NCI-H146 (cell line): Measurements from ENCODE around the gene SENP6.
"Not testable (repeated sequence)": the region's sequence is repeated elsewhere in the genome, so short reads cannot be mapped to it uniquely, and the experiment has no call there.

Experiments
- DNase-seq: peaks from one replicate; lab custom pipeline; 2025; lab: John Stamatoyannopoulos, UW

The SENP6 gene

GRCh38 chr6:75608304-75608703 lies 6.6 kb downstream of the SENP6 start:
- no peak for DNase-seq

GRCh38 chr6:75608956-75609533 lies 7.4 kb downstream of the SENP6 start:
- DNase-seq, result no peak

- DNase-seq, result no peak
Measured at GRCh38 chr6:75609639-75610590, 8.2 kb downstream of the SENP6 start.

- DNase-seq, result no peak
Measured at GRCh38 chr6:75611011-75611701, 9.5 kb downstream of the SENP6 start.

GRCh38 chr6:75611702-75612375 lies 10.2 kb downstream of the SENP6 start:
- DNase-seq, result no peak

- DNase-seq, result no peak
Measured at GRCh38 chr6:75612434-75612833, 10.8 kb downstream of the SENP6 start.

- DNase-seq, result no peak
Measured at GRCh38 chr6:75613056-75613501, 11.4 kb downstream of the SENP6 start.

- DNase-seq, result no peak
Measured at GRCh38 chr6:75618437-75618836, 16.8 kb downstream of the SENP6 start.

GRCh38 chr6:75619230-75619899 lies 17.7 kb downstream of the SENP6 start:
- no peak for DNase-seq

GRCh38 chr6:75620381-75621304 lies 19.0 kb downstream of the SENP6 start:
- no peak for DNase-seq

GRCh38 chr6:75621846-75622245 lies 20.2 kb downstream of the SENP6 start:
- no peak for DNase-seq

- DNase-seq, result no peak
Measured at GRCh38 chr6:75623491-75623890, 21.8 kb downstream of the SENP6 start.

GRCh38 chr6:75624335-75624734 lies 22.7 kb downstream of the SENP6 start:
- DNase-seq, result no peak

GRCh38 chr6:75624988-75625387 lies 23.3 kb downstream of the SENP6 start:
- no peak for DNase-seq

GRCh38 chr6:75626561-75626960 lies 24.9 kb downstream of the SENP6 start:
- no peak for DNase-seq

- not testable (repeated sequence) for DNase-seq
Measured at GRCh38 chr6:75627708-75628107, 26.0 kb downstream of the SENP6 start.

- no peak for DNase-seq
Measured at GRCh38 chr6:75631859-75632635, 30.4 kb downstream of the SENP6 start.

GRCh38 chr6:75633045-75633444 lies 31.4 kb downstream of the SENP6 start:
- no peak for DNase-seq

- DNase-seq, result no peak
Measured at GRCh38 chr6:75642311-75642710, 40.6 kb downstream of the SENP6 start.

- no peak for DNase-seq
Measured at GRCh38 chr6:75643173-75643572, 41.5 kb downstream of the SENP6 start.
